Hematopoietic multipotent progenitor cell treated with erythropoietin and hydrocortisone succinate and interleukin-3 and kit ligand, for 17 days (in vitro differentiated cells): ENCODE results near the gene RAB1B.

Experiments
- DNase-seq: peaks from one replicate; pipeline ENCODE4 v3.0.0-alpha.2; 2015; ENCODE audit warnings: low spot score

Gene RAB1B

GRCh38 chr11:66322732-66323427 is 54.4 kb downstream of the RAB1B start:
- no peak for DNase-seq

- no peak for DNase-seq
These were observed 55.2 kb downstream of the RAB1B start for GRCh38 chr11:66323684-66324083.

- DNase-seq, result no peak
These were observed 56.2 kb downstream of the RAB1B start for GRCh38 chr11:66324664-66325063.

GRCh38 chr11:66325263-66325671 is 56.8 kb downstream of the RAB1B start:
- DNase-seq, result no peak

DNA sequence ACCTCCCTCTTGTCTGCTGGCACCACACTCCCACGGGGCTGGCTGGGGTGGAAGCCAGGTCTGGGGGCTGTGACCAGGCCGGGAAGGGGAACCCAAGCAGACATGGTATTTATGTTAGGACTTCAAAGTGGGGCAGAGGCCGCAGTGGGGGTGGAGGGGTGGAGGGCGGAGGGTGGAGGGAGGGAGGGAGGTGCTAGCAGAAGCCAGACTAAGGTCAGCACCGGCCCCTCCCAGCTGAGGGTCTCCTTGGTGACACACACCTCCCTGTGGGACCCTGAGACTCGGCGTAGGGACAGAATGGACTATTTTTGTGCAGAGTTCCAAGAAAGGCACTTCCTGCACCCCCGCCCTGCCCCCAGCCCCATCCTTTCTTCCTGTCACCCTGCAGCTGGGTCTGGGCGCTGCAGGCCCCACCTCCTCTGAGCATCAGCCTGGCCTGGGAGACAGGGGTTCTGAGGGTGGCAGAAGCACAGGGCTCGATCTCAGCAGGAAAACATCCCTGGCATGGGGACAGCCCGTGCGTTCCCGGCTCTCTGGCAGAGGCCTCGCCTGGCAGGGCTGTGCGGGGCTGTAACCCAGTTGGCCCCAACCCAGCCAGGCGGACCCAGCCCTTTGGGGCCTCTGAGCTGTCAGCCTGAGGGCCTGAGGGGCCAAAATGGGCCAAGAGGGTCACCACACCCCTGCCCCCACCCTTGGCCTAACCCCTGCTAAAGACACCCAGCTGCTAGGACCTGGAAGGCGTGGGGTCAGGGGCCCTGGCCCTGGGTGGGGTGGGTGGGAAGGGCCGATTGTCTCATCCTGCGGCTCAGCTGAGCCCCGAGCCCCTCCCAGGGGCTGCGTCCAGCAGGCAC is 58.0 kb downstream of the RAB1B start:
- DNase-seq, result no peak
